K562 (cell line): ENCODE results near the gene AMDHD1. TPM values are rescaled to one million over a fixed set of nuclear protein-coding genes. Genes with fewer than 3 reads are reported as not detected.

Source experiments
- ATAC-seq: fragments of 200-7000 bp; cut with Tn5 transposase; 3 replicates; pipeline ENCODE4 v1.9.1; 2020; ENCODE audit warnings: moderate library complexity
- BruUV-seq: library from RNA; stranded (reverse); fragments of 400-500 nt; replicated peaks from 2 replicates; lab custom pipeline; 2021; lab: Mats Ljungman, UMichigan
- CTCF ChIA-PET: fragments of 300-600 bp; formaldehyde crosslinking; extraction: SDS; loops from one replicate; lab custom pipeline; 2021; ENCODE audit warnings: low intra/inter-chr PET ratio; lab: Yijun Ruan, JAX
- POLR2A ChIA-PET: fragments of 300-600, 350-650 bp; sonication (Branson Sonifier 250); formaldehyde crosslinking; extraction: SDS; loops from one replicate; lab custom pipeline; 2021; ENCODE audit warnings: antibody characterized with exemption, inconsistent platforms; lab: Yijun Ruan, JAX
- DNase-seq, 4 experiments: peaks; one replicate each; pipeline versions ENCODE4 v3.0.0 to v3.0.0-alpha.2; 2011 to 2018; ENCODE audit warnings: low spot score in 3 of 4, mixed read lengths in 3 of 4; ENCODE audit errors: extremely low read depth in 1 of 4
- FAIRE-seq: peaks from 2 replicates; lab custom pipeline; 2011; peaks lifted over from hg19 to GRCh38; lab: Jason Lieb, UNC
- H2AFZ ChIP-seq: 2 replicates; pipeline ENCODE4 v1.6.0; 2011; ENCODE audit warnings: low read depth, low read length, control low read depth, inconsistent platforms
- H3K27ac ChIP-seq: fragments of 200-600 bp; 3 replicates; pipeline ENCODE4 v1.8.0; 2011; ENCODE audit warnings: low read depth, mild to moderate bottlenecking, control low read depth, inconsistent platforms, low read length, moderate library complexity, mixed read lengths; ENCODE audit errors: extremely low read depth
- H3K27me3 ChIP-seq, 2 experiments: fragments of 300-600 bp in 1 of 2; 2 replicates in 1 of 2; 3 replicates in 1 of 2; pipeline versions ENCODE4 v1.6.0 to v1.8.0; 2011; ENCODE audit warnings: inconsistent platforms in 2 of 2, low read length in 2 of 2, mild to moderate bottlenecking in 1 of 2, mixed read lengths in 1 of 2, moderate library complexity in 1 of 2; ENCODE audit not compliant: control insufficient read depth in 2 of 2, insufficient read depth in 2 of 2
- H3K36me3 ChIP-seq: fragments of 300-600 bp; 3 replicates; pipeline ENCODE4 v1.8.0; 2011; ENCODE audit warnings: mild to moderate bottlenecking, low read length, inconsistent platforms; ENCODE audit not compliant: control insufficient read depth, insufficient read depth
- H3K4me1 ChIP-seq, 2 experiments: fragments of 200-600 bp in 1 of 2; replicated peaks in 1 of 2; 2 replicates in 1 of 2; 3 replicates in 1 of 2; pipeline versions ENCODE4 v1.5.1 to v1.8.0; 2011; ENCODE audit warnings: inconsistent platforms in 2 of 2, low read length in 2 of 2, mild to moderate bottlenecking in 1 of 2, mixed read lengths in 1 of 2, moderate library complexity in 1 of 2; ENCODE audit not compliant: control insufficient read depth in 2 of 2, insufficient read depth in 2 of 2
- H3K4me2 ChIP-seq: 2 replicates; pipeline ENCODE4 v1.6.1; 2011; ENCODE audit warnings: low read length, control low read depth, inconsistent platforms, mixed read lengths; ENCODE audit not compliant: insufficient read depth
- H3K4me3 ChIP-seq: fragments of 200-600 bp; sonication (generic), shearing (Covaris generic); 2 replicates; pipeline ENCODE4 v1.5.1; 2016; ENCODE audit warnings: control low read depth, inconsistent platforms
- H3K79me2 ChIP-seq: fragments of 200-600 bp; 3 replicates; pipeline ENCODE4 v1.8.0; 2011; ENCODE audit warnings: low read length, inconsistent platforms; ENCODE audit not compliant: control insufficient read depth, insufficient read depth
- H3K9ac ChIP-seq, 2 experiments: 2 replicates each; pipeline versions ENCODE4 v1.6.0 to v1.6.1; 2011; ENCODE audit warnings: low read depth in 2 of 2, low read length in 2 of 2, control low read depth in 1 of 2, inconsistent platforms in 1 of 2, mild to moderate bottlenecking in 1 of 2, mixed read lengths in 1 of 2; ENCODE audit not compliant: insufficient read depth in 1 of 2
- H3K9me1 ChIP-seq: one replicate; pipeline ENCODE4 v1.6.0; 2011; ENCODE audit warnings: inconsistent platforms, mild to moderate bottlenecking, low read length, moderate library complexity; ENCODE audit not compliant: control insufficient read depth, insufficient read depth
- H3K9me3 ChIP-seq: replicated peaks from 2 replicates; pipeline ENCODE4 v1.5.1; 2011; ENCODE audit warnings: low read depth, low read length, inconsistent platforms; ENCODE audit not compliant: control insufficient read depth, insufficient read depth
- H4K20me1 ChIP-seq: replicated peaks from 2 replicates; pipeline ENCODE4 v1.6.1; 2011; ENCODE audit warnings: low read length, inconsistent platforms, mixed read lengths; ENCODE audit not compliant: control insufficient read depth, insufficient read depth
- ASH1L ChIP-seq: fragments of 450-650 bp; IDR thresholded peaks from 2 replicates; pipeline ENCODE4 v1.6.1; 2018; ENCODE audit warnings: borderline replicate concordance, mild to moderate bottlenecking, low read depth; ENCODE audit not compliant: partially characterized antibody
- MCM2 ChIP-seq: fragments of 450-650 bp; IDR thresholded peaks from 2 replicates; pipeline ENCODE4 v1.6.1; 2017; ENCODE audit warnings: low read depth, mild to moderate bottlenecking
- POLR2AphosphoS2 ChIP-seq: IDR thresholded peaks from 2 replicates; pipeline ENCODE4 v1.6.1; 2012; ENCODE audit warnings: low read length, improper control_type of control experiment
- POLR2G ChIP-seq: fragments of 200-400 bp; formaldehyde crosslinking; IDR thresholded peaks from 2 replicates; pipeline ENCODE4 v1.6.1; 2017; ENCODE audit warnings: low read depth, mild to moderate bottlenecking, antibody characterized with exemption, low read length, moderate library complexity
- U2AF1 ChIP-seq: fragments of 200-400 bp; formaldehyde crosslinking; optimal IDR thresholded peaks from 2 replicates; pipeline ENCODE3; 2017; ENCODE audit warnings: mild to moderate bottlenecking, low read depth, low read length, moderate library complexity
- ZBTB17 ChIP-seq: fragments of 450-650 bp; formaldehyde crosslinking; IDR thresholded peaks from 2 replicates; pipeline ENCODE4 v1.4.0; 2020; ENCODE audit warnings: mild to moderate bottlenecking
- ZNF197 ChIP-seq: fragments of 200-800 bp; sonication (Bioruptor generic); IDR thresholded peaks from 2 replicates; pipeline ENCODE4 v1.6.1; 2016; ENCODE audit warnings: low read depth, missing genetic modification characterization, missing compliant biosample characterization
- ZNF280B ChIP-seq: fragments of 250-450 bp; sonication (Bioruptor Pico); IDR thresholded peaks from 2 replicates; pipeline ENCODE4 v1.5.1; 2021; ENCODE audit warnings: mild to moderate bottlenecking
- ZNF57 ChIP-seq: fragments of 450-650 bp; formaldehyde crosslinking; IDR thresholded peaks from 2 replicates; pipeline ENCODE4 v1.4.0; 2020; ENCODE audit warnings: mild to moderate bottlenecking, moderate library complexity
- ZNF668 ChIP-seq: fragments of 250-450 bp; sonication (Bioruptor Pico); IDR thresholded peaks from 2 replicates; pipeline ENCODE4 v1.8.0; 2022; ENCODE audit warnings: mild to moderate bottlenecking, inconsistent platforms
- WGBS: fragments of 100-300 bp; shearing (Covaris generic); methylation state at CpG from one replicate; pipeline ENCODE4 v1.1.6; 2016; ENCODE audit warnings: low coverage, mixed read lengths; ENCODE audit not compliant: insufficient coverage; ENCODE audit errors: missing lambda C conversion rate; 5-methylcytosine and 5-hydroxymethylcytosine counted together
- in situ Hi-C: fragments of 300-500 bp; cut with MboI; formaldehyde crosslinking; loops from 4 replicates; pipeline ENCODE4 v1.15.0; 2018; ENCODE audit warnings: inconsistent platforms, mixed read lengths
- intact Hi-C: fragments of 100-400 bp; cut with micrococcal nuclease; formaldehyde crosslinking; loops from 2 replicates; pipeline ENCODE4 v1.14.2; 2022
- polyA plus RNA-seq, 8 experiments: library from polyadenylated mRNA; depleted of rRNA in 4 of 8; stranded (reverse) in 5 of 8; unstranded in 3 of 8; fragments of >200 nt; fragmentation: Nextera tagmentation in 2 of 8; fragmentation: Illumina TruSeq in 1 of 8; extraction: Ambion mirVana in 2 of 8; extraction: Trizol in 1 of 8; gene quantifications; 2 replicates each; pipeline versions ENCODE4 v1.2.1 to v1.2.3, GENCODE V29; 2011 to 2014; ENCODE audit warnings: inconsistent platforms in 1 of 8, missing spikeins in 1 of 8
- total RNA-seq, 7 experiments: library from RNA; depleted of rRNA in 6 of 7; stranded (reverse); fragments of >200 nt in 6 of 7; fragmentation: Illumina TruSeq in 2 of 7; extraction: Trizol in 2 of 7; gene quantifications; 2 replicates each; pipeline versions ENCODE4 v1.2.1 to v1.2.3, GENCODE V29; 2011 to 2021; ENCODE audit warnings: low replicate concordance in 1 of 7
- TF ChIP-seq, protein P1 (sequence below): fragments of 450-650 bp; IDR thresholded peaks from 2 replicates; pipeline ENCODE4 v1.6.1; 2017; ENCODE audit warnings: antibody characterized with exemption, mild to moderate bottlenecking
- TF ChIP-seq, protein P2 (sequence below): IDR thresholded peaks from 3 replicates; pipeline ENCODE4 v1.6.1; 2011; ENCODE audit warnings: borderline replicate concordance, mild to moderate bottlenecking, moderate library complexity; ENCODE audit not compliant: insufficient read length; ENCODE audit errors: extremely low read depth

Gene AMDHD1
- total and polyA plus RNA-seq, 9 of the 15 experiments (the other 6 are each of a cell fraction or from before 2014, with no cell fraction given), result not detected

DNA sequence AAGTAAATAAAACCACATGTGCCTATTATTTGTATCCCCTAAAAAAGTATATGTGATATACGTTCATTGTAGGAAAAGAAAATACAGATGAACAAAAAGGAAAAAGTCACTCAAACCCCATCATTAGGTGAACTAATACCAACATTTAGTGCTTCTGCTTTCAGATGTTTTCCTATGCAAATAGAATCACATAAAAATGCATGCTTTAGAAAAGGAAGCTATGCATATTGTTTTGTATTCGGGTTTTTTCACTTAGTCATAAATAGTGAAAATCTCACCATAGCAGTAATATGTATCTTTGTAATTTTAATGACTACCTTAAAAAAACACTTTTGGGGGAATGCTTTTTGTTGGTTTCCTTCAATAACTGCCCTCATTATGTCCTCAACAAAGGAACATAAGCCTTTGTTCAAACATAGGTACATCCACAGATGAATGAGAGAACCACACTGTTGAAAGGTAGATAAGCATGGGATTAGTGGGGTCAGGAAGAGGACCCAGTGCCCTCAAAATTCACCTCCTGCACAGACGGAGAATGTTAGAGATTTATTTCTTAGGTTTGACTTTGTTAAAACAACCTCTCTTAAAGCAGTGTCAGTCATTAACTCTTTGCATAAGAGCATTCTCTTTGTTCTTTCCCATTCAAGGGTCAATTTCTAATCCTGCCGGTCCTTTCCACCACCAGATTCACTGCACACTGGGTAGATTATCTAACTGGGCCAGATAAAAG is 6.5 kb downstream of the AMDHD1 start:
- ATAC-seq, result no peak
- DNase-seq, result no peak
- no peaks in the 10 kb centered on the region for H4K20me1 ChIP-seq
- ChIA-PET POLR2A (no interaction called here), CTCF (no interaction called here)
- no peaks in the 10 kb centered on the region for H3K9me3 ChIP-seq
- TF ChIP-seq ZBTB17 (CRISPR knock-in tag) (no peak), POLR2G (no peak), ZNF197 (CRISPR knock-in tag) (no peak), POLR2AphosphoS2 (no peak), MCM2 (no peak), ZNF57 (no peak), ZNF280B (CRISPR knock-in tag) (no peak), ZNF668 (no peak), ASH1L (no peak), U2AF1 (no peak)
- TF ChIP-seq, protein P1, sequence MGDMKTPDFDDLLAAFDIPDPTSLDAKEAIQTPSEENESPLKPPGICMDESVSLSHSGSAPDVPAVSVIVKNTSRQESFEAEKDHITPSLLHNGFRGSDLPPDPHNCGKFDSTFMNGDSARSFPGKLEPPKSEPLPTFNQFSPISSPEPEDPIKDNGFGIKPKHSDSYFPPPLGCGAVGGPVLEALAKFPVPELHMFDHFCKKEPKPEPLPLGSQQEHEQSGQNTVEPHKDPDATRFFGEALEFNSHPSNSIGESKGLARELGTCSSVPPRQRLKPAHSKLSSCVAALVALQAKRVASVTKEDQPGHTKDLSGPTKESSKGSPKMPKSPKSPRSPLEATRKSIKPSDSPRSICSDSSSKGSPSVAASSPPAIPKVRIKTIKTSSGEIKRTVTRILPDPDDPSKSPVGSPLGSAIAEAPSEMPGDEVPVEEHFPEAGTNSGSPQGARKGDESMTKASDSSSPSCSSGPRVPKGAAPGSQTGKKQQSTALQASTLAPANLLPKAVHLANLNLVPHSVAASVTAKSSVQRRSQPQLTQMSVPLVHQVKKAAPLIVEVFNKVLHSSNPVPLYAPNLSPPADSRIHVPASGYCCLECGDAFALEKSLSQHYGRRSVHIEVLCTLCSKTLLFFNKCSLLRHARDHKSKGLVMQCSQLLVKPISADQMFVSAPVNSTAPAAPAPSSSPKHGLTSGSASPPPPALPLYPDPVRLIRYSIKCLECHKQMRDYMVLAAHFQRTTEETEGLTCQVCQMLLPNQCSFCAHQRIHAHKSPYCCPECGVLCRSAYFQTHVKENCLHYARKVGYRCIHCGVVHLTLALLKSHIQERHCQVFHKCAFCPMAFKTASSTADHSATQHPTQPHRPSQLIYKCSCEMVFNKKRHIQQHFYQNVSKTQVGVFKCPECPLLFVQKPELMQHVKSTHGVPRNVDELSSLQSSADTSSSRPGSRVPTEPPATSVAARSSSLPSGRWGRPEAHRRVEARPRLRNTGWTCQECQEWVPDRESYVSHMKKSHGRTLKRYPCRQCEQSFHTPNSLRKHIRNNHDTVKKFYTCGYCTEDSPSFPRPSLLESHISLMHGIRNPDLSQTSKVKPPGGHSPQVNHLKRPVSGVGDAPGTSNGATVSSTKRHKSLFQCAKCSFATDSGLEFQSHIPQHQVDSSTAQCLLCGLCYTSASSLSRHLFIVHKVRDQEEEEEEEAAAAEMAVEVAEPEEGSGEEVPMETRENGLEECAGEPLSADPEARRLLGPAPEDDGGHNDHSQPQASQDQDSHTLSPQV, result no peak
- TF ChIP-seq, protein P2, sequence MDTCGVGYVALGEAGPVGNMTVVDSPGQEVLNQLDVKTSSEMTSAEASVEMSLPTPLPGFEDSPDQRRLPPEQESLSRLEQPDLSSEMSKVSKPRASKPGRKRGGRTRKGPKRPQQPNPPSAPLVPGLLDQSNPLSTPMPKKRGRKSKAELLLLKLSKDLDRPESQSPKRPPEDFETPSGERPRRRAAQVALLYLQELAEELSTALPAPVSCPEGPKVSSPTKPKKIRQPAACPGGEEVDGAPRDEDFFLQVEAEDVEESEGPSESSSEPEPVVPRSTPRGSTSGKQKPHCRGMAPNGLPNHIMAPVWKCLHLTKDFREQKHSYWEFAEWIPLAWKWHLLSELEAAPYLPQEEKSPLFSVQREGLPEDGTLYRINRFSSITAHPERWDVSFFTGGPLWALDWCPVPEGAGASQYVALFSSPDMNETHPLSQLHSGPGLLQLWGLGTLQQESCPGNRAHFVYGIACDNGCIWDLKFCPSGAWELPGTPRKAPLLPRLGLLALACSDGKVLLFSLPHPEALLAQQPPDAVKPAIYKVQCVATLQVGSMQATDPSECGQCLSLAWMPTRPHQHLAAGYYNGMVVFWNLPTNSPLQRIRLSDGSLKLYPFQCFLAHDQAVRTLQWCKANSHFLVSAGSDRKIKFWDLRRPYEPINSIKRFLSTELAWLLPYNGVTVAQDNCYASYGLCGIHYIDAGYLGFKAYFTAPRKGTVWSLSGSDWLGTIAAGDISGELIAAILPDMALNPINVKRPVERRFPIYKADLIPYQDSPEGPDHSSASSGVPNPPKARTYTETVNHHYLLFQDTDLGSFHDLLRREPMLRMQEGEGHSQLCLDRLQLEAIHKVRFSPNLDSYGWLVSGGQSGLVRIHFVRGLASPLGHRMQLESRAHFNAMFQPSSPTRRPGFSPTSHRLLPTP, result no peak
- no peak overlapping the region for H2AFZ ChIP-seq
- no TSS peak for BruUV-seq
- H3K4me1 ChIP-seq, result no peaks in the 10 kb centered on the region
- no peak for FAIRE-seq
- in situ Hi-C loops, result no loop called here
- no peaks in the 10 kb centered on the region for H3K27me3 ChIP-seq
- H3K4me2 ChIP-seq, result no peak overlapping the region
- H3K36me3 ChIP-seq, result no peaks in the 10 kb centered on the region
- H3K9me1 ChIP-seq, result no peaks in the 10 kb centered on the region
- H3K79me2 ChIP-seq, result no peaks in the 10 kb centered on the region
- WGBS, result 2% methylated on average over 4 of the region's 4 CpGs
- intact Hi-C loops, result no loop called here
- H3K27ac ChIP-seq, result no peak overlapping the region
- H3K4me3 ChIP-seq, result no peak overlapping the region
- no peak overlapping the region for H3K9ac ChIP-seq
